ENCODE measurements around the gene ANKRD9. TPM values are rescaled to one million over a fixed set of nuclear protein-coding genes. Genes with fewer than 3 reads are reported as not detected.

ANKRD9 gene
- total and polyA plus RNA-seq, 9 of the 15 experiments (the other 6 are each of a cell fraction or from before 2014, with no cell fraction given) = 0.04 to 32.9 (median 5.3) TPM

DNA sequence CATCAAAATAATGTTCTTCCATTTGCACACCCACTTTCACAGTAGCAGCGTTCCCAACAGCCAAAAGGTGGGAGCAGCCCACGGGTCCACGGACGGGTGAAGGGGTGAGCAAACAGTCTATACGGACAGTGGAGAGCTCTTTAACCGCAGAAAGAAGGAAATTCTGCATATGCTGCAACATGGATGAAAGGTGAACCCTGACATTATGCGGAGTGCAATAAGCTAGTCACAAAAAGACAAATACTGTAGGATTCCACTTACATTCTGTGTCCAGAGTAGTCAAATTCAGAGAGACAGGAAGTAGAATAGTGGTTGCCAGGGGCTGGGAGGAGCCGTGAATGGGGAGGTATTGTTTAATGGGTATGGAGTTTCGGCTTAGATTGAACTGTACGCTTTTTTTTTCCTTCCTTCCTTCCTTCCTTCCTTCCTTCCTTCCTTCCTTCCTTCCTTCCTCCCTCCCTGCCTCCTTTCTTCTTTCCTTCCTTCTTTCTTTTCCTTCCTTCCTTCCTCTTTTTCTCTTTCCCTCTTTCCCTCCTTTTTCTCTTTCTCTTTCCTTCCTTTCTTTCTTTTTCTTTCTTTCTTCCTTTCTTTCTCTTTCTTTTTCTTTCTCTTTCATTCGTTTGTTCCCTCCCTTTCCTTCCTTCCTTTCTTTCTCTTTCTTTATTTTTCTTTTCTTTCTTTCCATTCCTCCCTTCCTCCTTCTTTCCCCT is 15.8 kb upstream of the ANKRD9 start (continued):
- TF ChIP-seq ZNF589 (CRISPR knock-in tag; IDR thresholded peaks at IDR 0.05; ENCODE audit: low read depth) (0 out of 2 replicates have a peak, but pooled peaks have one; percentile 18), MEF2A (IDR thresholded peaks at IDR 0.05; ENCODE audit: control insufficient read depth, low read depth, low read length) (no peak), ESRRA (IDR thresholded peaks at IDR 0.05; ENCODE audit: borderline replicate concordance, low read depth) (no peak), ZFPM2 (CRISPR knock-in tag; IDR thresholded peaks at IDR 0.05) (no peak), ARHGAP35 (IDR thresholded peaks at IDR 0.05; ENCODE audit: partially characterized antibody) (peak; percentile 71), ZNF274 (IDR thresholded peaks at IDR 0.05; ENCODE audit: borderline replicate concordance, low read depth, low read length) (no peak), PTTG1 (tag; IDR thresholded peaks at IDR 0.05; ENCODE audit: low read depth) (no peak), NCOA2 (IDR thresholded peaks at IDR 0.05; ENCODE audit: partially characterized antibody in 2 of 2) (no peak), RFX1 (IDR thresholded peaks at IDR 0.05) (no peak; the same call in 1 of the 2 replicates), HDAC6 (IDR thresholded peaks at IDR 0.05; ENCODE audit: low read depth, low read length) (no peak), CBX3 (IDR thresholded peaks at IDR 0.05; ENCODE audit: borderline replicate concordance in 1 of 2, low read length in 2 of 2) (no peak), TAF15 (IDR thresholded peaks at IDR 0.05; ENCODE audit: low read depth, low read length) (no peak)
- TF ChIP-seq, protein P1, sequence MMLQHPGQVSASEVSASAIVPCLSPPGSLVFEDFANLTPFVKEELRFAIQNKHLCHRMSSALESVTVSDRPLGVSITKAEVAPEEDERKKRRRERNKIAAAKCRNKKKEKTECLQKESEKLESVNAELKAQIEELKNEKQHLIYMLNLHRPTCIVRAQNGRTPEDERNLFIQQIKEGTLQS (IDR thresholded peaks at IDR 0.05) = no peak
- TF ChIP-seq, protein P1 (CRISPR knock-in tag; conservative IDR thresholded peaks at IDR 0.05) = no peak
- TF ChIP-seq, protein P2, sequence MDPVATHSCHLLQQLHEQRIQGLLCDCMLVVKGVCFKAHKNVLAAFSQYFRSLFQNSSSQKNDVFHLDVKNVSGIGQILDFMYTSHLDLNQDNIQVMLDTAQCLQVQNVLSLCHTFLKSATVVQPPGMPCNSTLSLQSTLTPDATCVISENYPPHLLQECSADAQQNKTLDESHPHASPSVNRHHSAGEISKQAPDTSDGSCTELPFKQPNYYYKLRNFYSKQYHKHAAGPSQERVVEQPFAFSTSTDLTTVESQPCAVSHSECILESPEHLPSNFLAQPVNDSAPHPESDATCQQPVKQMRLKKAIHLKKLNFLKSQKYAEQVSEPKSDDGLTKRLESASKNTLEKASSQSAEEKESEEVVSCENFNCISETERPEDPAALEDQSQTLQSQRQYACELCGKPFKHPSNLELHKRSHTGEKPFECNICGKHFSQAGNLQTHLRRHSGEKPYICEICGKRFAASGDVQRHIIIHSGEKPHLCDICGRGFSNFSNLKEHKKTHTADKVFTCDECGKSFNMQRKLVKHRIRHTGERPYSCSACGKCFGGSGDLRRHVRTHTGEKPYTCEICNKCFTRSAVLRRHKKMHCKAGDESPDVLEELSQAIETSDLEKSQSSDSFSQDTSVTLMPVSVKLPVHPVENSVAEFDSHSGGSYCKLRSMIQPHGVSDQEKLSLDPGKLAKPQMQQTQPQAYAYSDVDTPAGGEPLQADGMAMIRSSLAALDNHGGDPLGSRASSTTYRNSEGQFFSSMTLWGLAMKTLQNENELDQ (CRISPR knock-in tag; IDR thresholded peaks at IDR 0.05; ENCODE audit: borderline replicate concordance) = no peak
- TF ChIP-seq, protein P3, sequence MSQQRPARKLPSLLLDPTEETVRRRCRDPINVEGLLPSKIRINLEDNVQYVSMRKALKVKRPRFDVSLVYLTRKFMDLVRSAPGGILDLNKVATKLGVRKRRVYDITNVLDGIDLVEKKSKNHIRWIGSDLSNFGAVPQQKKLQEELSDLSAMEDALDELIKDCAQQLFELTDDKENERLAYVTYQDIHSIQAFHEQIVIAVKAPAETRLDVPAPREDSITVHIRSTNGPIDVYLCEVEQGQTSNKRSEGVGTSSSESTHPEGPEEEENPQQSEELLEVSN (IDR thresholded peaks at IDR 0.05; ENCODE audit: borderline replicate concordance in 1 of 2, extremely low read depth in 1 of 2, insufficient read depth in 1 of 2, insufficient read length in 1 of 2, low read depth in 1 of 2, low read length in 1 of 2, poor library complexity in 1 of 2, severe bottlenecking in 1 of 2) = no peak
- TF ChIP-seq, protein P4, sequence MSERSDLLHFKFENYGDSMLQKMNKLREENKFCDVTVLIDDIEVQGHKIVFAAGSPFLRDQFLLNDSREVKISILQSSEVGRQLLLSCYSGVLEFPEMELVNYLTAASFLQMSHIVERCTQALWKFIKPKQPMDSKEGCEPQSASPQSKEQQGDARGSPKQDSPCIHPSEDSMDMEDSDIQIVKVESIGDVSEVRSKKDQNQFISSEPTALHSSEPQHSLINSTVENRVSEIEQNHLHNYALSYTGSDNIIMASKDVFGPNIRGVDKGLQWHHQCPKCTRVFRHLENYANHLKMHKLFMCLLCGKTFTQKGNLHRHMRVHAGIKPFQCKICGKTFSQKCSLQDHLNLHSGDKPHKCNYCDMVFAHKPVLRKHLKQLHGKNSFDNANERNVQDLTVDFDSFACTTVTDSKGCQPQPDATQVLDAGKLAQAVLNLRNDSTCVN (CRISPR knock-in tag; IDR thresholded peaks at IDR 0.05) = peak; percentile 77; the same call in 1 of the 2 replicates
- TF ChIP-seq, protein P5, sequence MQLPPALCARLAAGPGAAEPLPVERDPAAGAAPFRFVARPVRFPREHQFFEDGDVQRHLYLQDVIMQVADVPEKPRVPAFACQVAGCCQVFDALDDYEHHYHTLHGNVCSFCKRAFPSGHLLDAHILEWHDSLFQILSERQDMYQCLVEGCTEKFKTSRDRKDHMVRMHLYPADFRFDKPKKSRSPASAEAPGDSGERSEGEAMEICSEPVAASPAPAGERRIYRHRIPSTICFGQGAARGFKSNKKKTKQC (CRISPR knock-in tag; IDR thresholded peaks at IDR 0.05) = no peak
- TF ChIP-seq, protein P6, sequence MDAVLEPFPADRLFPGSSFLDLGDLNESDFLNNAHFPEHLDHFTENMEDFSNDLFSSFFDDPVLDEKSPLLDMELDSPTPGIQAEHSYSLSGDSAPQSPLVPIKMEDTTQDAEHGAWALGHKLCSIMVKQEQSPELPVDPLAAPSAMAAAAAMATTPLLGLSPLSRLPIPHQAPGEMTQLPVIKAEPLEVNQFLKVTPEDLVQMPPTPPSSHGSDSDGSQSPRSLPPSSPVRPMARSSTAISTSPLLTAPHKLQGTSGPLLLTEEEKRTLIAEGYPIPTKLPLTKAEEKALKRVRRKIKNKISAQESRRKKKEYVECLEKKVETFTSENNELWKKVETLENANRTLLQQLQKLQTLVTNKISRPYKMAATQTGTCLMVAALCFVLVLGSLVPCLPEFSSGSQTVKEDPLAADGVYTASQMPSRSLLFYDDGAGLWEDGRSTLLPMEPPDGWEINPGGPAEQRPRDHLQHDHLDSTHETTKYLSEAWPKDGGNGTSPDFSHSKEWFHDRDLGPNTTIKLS (IDR thresholded peaks at IDR 0.05; ENCODE audit: borderline replicate concordance, low read depth) = no peak
